Panc1 (cell line): ENCODE measurements around the gene POU4F1.

ENCODE experiments used
- CTCF ChIP-seq: fragments of 450-650 bp; IDR thresholded peaks from 2 replicates; pipeline ENCODE4 v1.5.1; 2017; ENCODE audit warnings: mild to moderate bottlenecking
- POLR2AphosphoS5 ChIP-seq: IDR thresholded peaks from 2 replicates; pipeline ENCODE4 v1.6.1; 2012; ENCODE audit warnings: mild to moderate bottlenecking, low read depth, low read length, moderate library complexity
- REST ChIP-seq, 2 experiments: IDR thresholded peaks; 2 replicates each; pipeline ENCODE4 v1.6.1; 2011 to 2012; ENCODE audit warnings: low read depth in 2 of 2, control low read depth in 1 of 2, low read length in 1 of 2, mild to moderate bottlenecking in 1 of 2, moderate library complexity in 1 of 2; ENCODE audit not compliant: insufficient read depth in 1 of 2
- SIN3A ChIP-seq: IDR thresholded peaks from 2 replicates; pipeline ENCODE4 v1.6.1; 2012; ENCODE audit warnings: low read depth, mild to moderate bottlenecking, low read length, moderate library complexity, borderline replicate concordance; ENCODE audit not compliant: insufficient read depth
- TCF7L2 ChIP-seq: IDR thresholded peaks from 2 replicates; pipeline ENCODE4 v1.6.1; 2011; ENCODE audit warnings: mild to moderate bottlenecking, low read depth, low read length, inconsistent platforms

DNA sequence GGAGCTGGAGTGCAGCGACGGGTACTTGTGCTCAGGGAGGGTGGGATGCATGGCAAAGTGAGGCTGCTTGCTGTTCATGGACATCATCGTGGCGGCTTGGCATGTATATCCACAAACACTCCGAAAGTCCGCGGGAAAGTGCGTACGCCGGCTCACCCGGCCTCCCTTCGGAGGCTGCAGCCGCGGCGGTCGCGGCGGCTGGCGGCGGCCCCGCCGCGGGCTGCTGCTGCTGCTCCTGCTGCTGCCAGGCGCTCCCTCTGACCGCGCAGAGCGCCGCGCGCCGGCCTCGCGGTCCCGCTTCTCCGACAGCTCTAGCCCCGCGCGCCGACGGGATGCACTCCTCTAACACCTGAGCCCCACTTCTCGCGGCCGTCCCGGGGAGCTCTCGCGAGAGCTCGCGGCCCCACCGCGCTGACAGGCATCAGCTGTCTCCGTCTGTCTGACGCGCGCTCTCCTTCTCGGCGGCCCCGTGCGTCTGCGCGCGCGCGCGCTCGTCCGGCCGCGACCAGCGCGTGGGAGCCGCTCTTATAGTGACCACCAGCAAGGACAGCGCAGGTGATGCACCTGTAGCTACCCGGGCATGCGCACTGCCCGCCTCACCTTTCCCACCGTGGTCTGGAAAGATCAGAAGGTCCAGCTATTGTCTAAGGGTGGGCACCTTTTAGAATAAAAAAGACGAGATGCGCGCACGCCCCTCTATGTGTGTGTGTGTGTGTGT lies at the start of gene POU4F1:
- TF ChIP-seq CTCF (no peak), TCF7L2 (no peak), REST (IDR thresholded peaks at IDR 0.05; ENCODE audit: insufficient read depth in 1 of 2, low read depth in 2 of 2, low read length in 1 of 2) (no peak), POLR2AphosphoS5 (no peak), SIN3A (no peak)
